Measurements from ENCODE around the gene MAP3K3.

- TF ChIP-seq CTCF (conservative IDR thresholded peaks at IDR 0.05; ENCODE audit: low read length) (no peak), EZH2phosphoT487 (IDR thresholded peaks at IDR 0.05; ENCODE audit: borderline replicate concordance) (no peak)
Observed at GRCh38 chr17:63703029-63703428, 80.8 kb downstream of the MAP3K3 start.

Data from Loucy (cell line).